ENCODE measurements around the gene IFITM5. TPM values are rescaled to one million over a fixed set of nuclear protein-coding genes. Genes with fewer than 3 reads are reported as not detected.

The IFITM5 gene
- total and polyA plus RNA-seq, 2 of the 4 experiments (the other 2 are of a cell fraction), result not detected

DNA sequence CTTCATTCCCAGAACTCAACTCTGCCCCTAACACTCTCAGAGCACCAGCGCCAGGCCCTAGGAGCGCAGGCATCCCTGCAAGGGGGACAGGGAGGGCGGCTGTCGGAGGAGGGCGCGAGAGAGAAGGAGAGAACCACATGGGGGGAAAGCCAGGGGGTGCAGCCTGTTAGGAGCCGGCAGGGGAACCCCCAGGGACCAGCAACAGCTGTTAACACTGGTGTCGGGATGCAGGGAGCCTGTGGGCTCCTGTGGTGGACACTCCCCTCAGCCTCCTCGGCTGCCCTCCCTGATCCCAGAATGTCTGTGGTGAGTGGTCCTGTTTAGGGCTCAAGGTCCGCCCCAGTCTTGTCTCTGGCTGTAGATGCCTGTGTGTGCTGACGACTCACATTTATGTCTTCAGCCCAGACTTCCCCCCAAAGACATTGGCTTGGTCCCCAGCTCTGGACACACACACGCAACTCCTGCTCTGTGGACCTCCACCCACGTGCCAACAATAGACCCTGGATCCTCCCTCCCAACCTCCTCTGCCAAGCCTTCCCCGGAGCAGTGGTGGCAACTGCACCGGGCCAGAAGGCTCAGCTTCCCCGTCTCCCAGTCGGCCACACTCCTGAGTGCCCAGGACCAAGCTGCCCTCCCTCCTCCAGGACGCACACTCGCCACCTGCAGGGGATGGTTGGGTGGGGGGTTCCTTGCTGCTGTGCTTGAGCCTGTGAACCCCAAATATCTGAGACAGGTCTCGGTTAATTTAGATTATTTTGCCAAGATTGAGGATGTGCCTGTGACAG is 817 bp upstream of the IFITM5 start:
- POLR2A ChIA-PET (ENCODE audit: unreplicated experiment), result no interaction called here
- Histone ChIP-seq H4K5ac (ENCODE audit: low read depth, low read length) (no peak overlapping the region), H3K27me3 (ENCODE audit: control insufficient read depth, insufficient read depth, low read length) (peaks cover 8% of the 10 kb centered on the region), H2BK15ac (ENCODE audit: low read depth, low read length) (no peak overlapping the region), H2AFZ (replicated peaks; ENCODE audit: low read length, poor library complexity) (no peak overlapping the region), H3K4me1 (ENCODE audit: control insufficient read depth, insufficient read depth, low read length) (no peaks in the 10 kb centered on the region; the same call in 1 of the 2 replicates), H3K23ac (ENCODE audit: low read depth, low read length) (0 out of 2 replicates have a peak overlapping the region, but pooled peaks have one; percentile 16), H4K8ac (ENCODE audit: low read depth in 2 of 2, low read length in 2 of 2) (no peak overlapping the region), H3K9ac (ENCODE audit: low read depth, low read length) (no peak overlapping the region), H4K20me1 (ENCODE audit: insufficient read depth, low read length) (no peaks in the 10 kb centered on the region), H3K18ac (ENCODE audit: low read depth, low read length) (no peak overlapping the region), H2BK5ac (ENCODE audit: low read depth, low read length, poor library complexity, severe bottlenecking) (no peak overlapping the region), H3K4me3 (ENCODE audit: insufficient read depth, low read depth, low read length) (no peak overlapping the region), H4K91ac (ENCODE audit: insufficient read depth, low read depth, low read length) (no peak overlapping the region), H3K4me2 (ENCODE audit: low read depth, low read length) (peak overlapping the region; percentile 8; the same call in 1 of the 2 replicates), H2BK20ac (ENCODE audit: low read depth, low read length) (no peak overlapping the region), H3K9me3 (ENCODE audit: control insufficient read depth, insufficient read depth, low read length) (no peaks in the 10 kb centered on the region), H3K79me1 (ENCODE audit: low read depth in 1 of 2, low read length in 2 of 2) (no peaks in the 10 kb centered on the region), H3K9me1 (ENCODE audit: insufficient read depth, low read length) (no peaks in the 10 kb centered on the region), H3K27ac (ENCODE audit: insufficient read depth, low read length) (no peak overlapping the region), H2AK5ac (ENCODE audit: low read depth, low read length) (no peak overlapping the region; the same call in 1 of the 2 replicates), H3K56ac (ENCODE audit: extremely low read depth, insufficient read depth, low read length) (no peak overlapping the region), H3K14ac (replicated peaks; ENCODE audit: low read depth, low read length) (no peak overlapping the region), H3K36me3 (ENCODE audit: control insufficient read depth, insufficient read depth, low read length) (no peaks in the 10 kb centered on the region), H3K4ac (ENCODE audit: low read depth, low read length) (no peak overlapping the region), H2BK120ac (ENCODE audit: low read depth, low read length) (no peak overlapping the region), H2AK9ac (replicated peaks; ENCODE audit: low read depth, low read length, poor library complexity) (no peak overlapping the region)
- 0% methylated on average over 3 of the region's 20 CpGs; no CpG with 5 or more reads in 1 of the 2 experiments for WGBS, 2 experiments (ENCODE audit: extremely low coverage in 2 of 2, insufficient read length in 1 of 2)
- CTCF ChIA-PET, result no interaction called here
- intact Hi-C loops (cut with micrococcal nuclease) (no loop called here), dilution Hi-C loops (cut with HindIII; ENCODE audit: low sequenced_read_pairs, unreplicated experiment) (no loop called here), in situ Hi-C loops (cut with MboI; ENCODE audit: low sequenced_read_pairs) (loop anchor here (10.0 kb wide), 2 partner anchors 55 to 155 kb away; partner anchors contain the start of gene PTDSS2)
- DNase-seq (peak; percentile 28), ATAC-seq (ENCODE audit: low read depth) (peak; percentile 40)
- TF ChIP-seq BHLHE40 (IDR thresholded peaks at IDR 0.05; ENCODE audit: low read depth, low read length) (no peak), NFE2L2 (IDR thresholded peaks at IDR 0.05; ENCODE audit: low read depth, low read length) (no peak), SMC3 (IDR thresholded peaks at IDR 0.05; ENCODE audit: low read depth, low read length) (peak; percentile 9; the same call in 1 of the 2 replicates), RAD21 (IDR thresholded peaks at IDR 0.05; ENCODE audit: low read length) (peak; percentile 26; the same call in 1 of the 2 replicates), FOS (IDR thresholded peaks at IDR 0.05; ENCODE audit: low read depth, low read length) (no peak)
- TF ChIP-seq, protein P1, sequence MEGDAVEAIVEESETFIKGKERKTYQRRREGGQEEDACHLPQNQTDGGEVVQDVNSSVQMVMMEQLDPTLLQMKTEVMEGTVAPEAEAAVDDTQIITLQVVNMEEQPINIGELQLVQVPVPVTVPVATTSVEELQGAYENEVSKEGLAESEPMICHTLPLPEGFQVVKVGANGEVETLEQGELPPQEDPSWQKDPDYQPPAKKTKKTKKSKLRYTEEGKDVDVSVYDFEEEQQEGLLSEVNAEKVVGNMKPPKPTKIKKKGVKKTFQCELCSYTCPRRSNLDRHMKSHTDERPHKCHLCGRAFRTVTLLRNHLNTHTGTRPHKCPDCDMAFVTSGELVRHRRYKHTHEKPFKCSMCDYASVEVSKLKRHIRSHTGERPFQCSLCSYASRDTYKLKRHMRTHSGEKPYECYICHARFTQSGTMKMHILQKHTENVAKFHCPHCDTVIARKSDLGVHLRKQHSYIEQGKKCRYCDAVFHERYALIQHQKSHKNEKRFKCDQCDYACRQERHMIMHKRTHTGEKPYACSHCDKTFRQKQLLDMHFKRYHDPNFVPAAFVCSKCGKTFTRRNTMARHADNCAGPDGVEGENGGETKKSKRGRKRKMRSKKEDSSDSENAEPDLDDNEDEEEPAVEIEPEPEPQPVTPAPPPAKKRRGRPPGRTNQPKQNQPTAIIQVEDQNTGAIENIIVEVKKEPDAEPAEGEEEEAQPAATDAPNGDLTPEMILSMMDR (conservative IDR thresholded peaks at IDR 0.05; ENCODE audit: low read depth, low read length), result peak; percentile 42
- no TSS peak for BruUV-seq (replicated peaks)
